Colonic mucosa (tissue), 4 donors: ENCODE results near the gene ERVMER34-1. TPM values are rescaled to one million over a fixed set of nuclear protein-coding genes. Genes with fewer than 3 reads are reported as not detected.

Experiments
- DNase-seq: peaks from one replicate; pipeline ENCODE4 v3.0.0-alpha.2; 2020
- H3K27ac ChIP-seq: fragments of 200-600 bp; one replicate; pipeline ENCODE4 v1.8.0; 2021
- H3K27me3 ChIP-seq: fragments of 200-600 bp; one replicate; pipeline ENCODE4 v1.8.0; 2021
- H3K36me3 ChIP-seq: fragments of 200-600 bp; one replicate; pipeline ENCODE4 v1.8.0; 2021
- H3K4me1 ChIP-seq: fragments of 200-600 bp; one replicate; pipeline ENCODE4 v1.8.0; 2021; ENCODE audit warnings: mild to moderate bottlenecking
- H3K4me3 ChIP-seq: fragments of 200-600 bp; one replicate; pipeline ENCODE4 v1.8.0; 2021
- H3K9ac ChIP-seq, 2 donors: one replicate each; pipeline ENCODE4 v1.7.0; 2013; ENCODE audit warnings: control low read depth in 2 of 2, low read depth in 2 of 2, low read length in 2 of 2
- H3K9me3 ChIP-seq: fragments of 200-600 bp; one replicate; pipeline ENCODE4 v1.8.0; 2021
- CTCF ChIP-seq: fragments of 200-600 bp; IDR thresholded peaks from one replicate; pipeline ENCODE4 v1.8.0; 2022; ENCODE audit warnings: antibody characterized with exemption, mild to moderate bottlenecking
- intact Hi-C: fragments of 100-400 bp; cut with DNase I; formaldehyde crosslinking; loops from one replicate; pipeline ENCODE4 v1.14.1; 2022
- microRNA-seq: library from miRNA; unstranded; fragments of <30 nt; microRNA quantifications from one replicate; pipeline ENCODE4, GENCODE V29; 2019
- total RNA-seq, 2 donors: library from RNA; stranded (reverse); fragmentation: NEBNext Ultra II Directional in 1 of 2; extraction: Animal tissue kit (Norgen Biotek cat#: 25700) in 1 of 2; gene quantifications; one replicate each; pipeline ENCODE4 v1.2.1, GENCODE V29; 2021
- donor health status: healthy.
- donor health status: DM: no; HTN: no; CAD: no.
- donor health status: DM: no; HTN: no; CAD: no.

ERVMER34-1 gene
- total RNA-seq, 2 donors from 2014 or later = 0.77 to 1.1 TPM

GRCh38 chr4:52704661-52705060 lies 46.6 kb downstream of the ERVMER34-1 start:
- Histone ChIP-seq H3K27me3 (no peaks in the 10 kb centered on the region), H3K4me1 (no peaks in the 10 kb centered on the region), H3K36me3 (no peaks in the 10 kb centered on the region), H3K9me3 (no peaks in the 10 kb centered on the region), H3K4me3 (no peak overlapping the region), H3K27ac (no peak overlapping the region), H3K9ac (no peak overlapping the region)
- TF ChIP-seq CTCF = no peak
- intact Hi-C loops = loop anchor here (5.0 kb wide), 1 partner anchor 42 kb away; no protein-coding TSS in a partner anchor
- DNase-seq = no peak

GRCh38 chr4:52704133-52704532 lies 47.1 kb downstream of the ERVMER34-1 start:
- Histone ChIP-seq H3K9me3 (no peaks in the 10 kb centered on the region), H3K4me3 (no peak overlapping the region), H3K4me1 (no peaks in the 10 kb centered on the region), H3K9ac (no peak overlapping the region), H3K27me3 (no peaks in the 10 kb centered on the region), H3K36me3 (no peaks in the 10 kb centered on the region), H3K27ac (no peak overlapping the region)
- no peak for TF ChIP-seq CTCF
- no peak for DNase-seq
- intact Hi-C loops = no loop called here

- no peaks in the 10 kb centered on the region for H3K4me1 ChIP-seq
- H3K4me3 ChIP-seq = no peak overlapping the region
- no peaks in the 10 kb centered on the region for H3K36me3 ChIP-seq
- H3K9me3 ChIP-seq = no peaks in the 10 kb centered on the region
- intact Hi-C loops = no loop called here
- DNase-seq = no peak
- H3K27ac ChIP-seq = no peak overlapping the region
- TF ChIP-seq CTCF = no peak
- H3K27me3 ChIP-seq = no peaks in the 10 kb centered on the region
- H3K9ac ChIP-seq = no peak overlapping the region
Measured at GRCh38 chr4:52701207-52701606, 50.0 kb downstream of the ERVMER34-1 start.

- H3K9ac ChIP-seq = no peak overlapping the region
- H3K9me3 ChIP-seq = no peaks in the 10 kb centered on the region
- intact Hi-C loops = no loop called here
- no peak overlapping the region for H3K27ac ChIP-seq
- H3K4me3 ChIP-seq = no peak overlapping the region
- no peaks in the 10 kb centered on the region for H3K27me3 ChIP-seq
- DNase-seq = no peak
- no peaks in the 10 kb centered on the region for H3K36me3 ChIP-seq
- no peak for TF ChIP-seq CTCF
- no peaks in the 10 kb centered on the region for H3K4me1 ChIP-seq
Measured at GRCh38 chr4:52694936-52695335, 56.3 kb downstream of the ERVMER34-1 start.

GRCh38 chr4:52693492-52693891 lies 57.7 kb downstream of the ERVMER34-1 start:
- intact Hi-C loops = no loop called here
- no peak overlapping the region for H3K27ac ChIP-seq
- no peaks in the 10 kb centered on the region for H3K9me3 ChIP-seq
- H3K4me3 ChIP-seq = no peak overlapping the region
- no peaks in the 10 kb centered on the region for H3K4me1 ChIP-seq
- no peaks in the 10 kb centered on the region for H3K36me3 ChIP-seq
- DNase-seq = no peak
- no peak overlapping the region for H3K9ac ChIP-seq
- TF ChIP-seq CTCF = no peak
- no peaks in the 10 kb centered on the region for H3K27me3 ChIP-seq

Small RNA genes within 50 kb of the gene (microRNA-seq; reads per million reads assigned to microRNA genes)
- 16.0 reads per million, percentile 25 among the genes with 10 or more reads in this experiment for gene MIR4449

Other genes with a start within 250 kb of the ERVMER34-1 start
- 10 to 100 TPM; 10.0 to 15.0 TPM for gene USP46, start 92.1 kb downstream of the ERVMER34-1 start, total RNA-seq
- under 1 TPM in 1 of 2 donors, not detected in 1; 0.35 TPM for gene RASL11B, start 110.9 kb upstream of the ERVMER34-1 start, total RNA-seq